RWPE2 (cell line): ENCODE results near the gene SMYD3.

Source experiments
- ATAC-seq: fragments of 200-7000 bp; cut with Tn5 transposase; 3 replicates; pipeline ENCODE4 v1.9.1; 2021; ENCODE audit warnings: low read depth
- DNase-seq: peaks from one replicate; pipeline ENCODE4 v3.0.0-alpha.2; 2020; ENCODE audit warnings: low spot score
- H3K27ac ChIP-seq: fragments of 450-650 bp; 2 replicates; pipeline ENCODE4 v1.5.1; 2017; ENCODE audit warnings: mild to moderate bottlenecking; ENCODE audit not compliant: poor library complexity, severe bottlenecking
- H3K27me3 ChIP-seq: fragments of 250-450 bp; sonication (Bioruptor Pico); 2 replicates; pipeline ENCODE4 v1.5.1; 2021; ENCODE audit warnings: mild to moderate bottlenecking, moderate library complexity; ENCODE audit not compliant: insufficient read depth, poor library complexity, severe bottlenecking
- H3K36me3 ChIP-seq: fragments of 250-450 bp; sonication (Bioruptor Pico); 2 replicates; pipeline ENCODE4 v1.5.1; 2020; ENCODE audit warnings: low read depth, mild to moderate bottlenecking, moderate library complexity
- H3K4me1 ChIP-seq: fragments of 250-450 bp; sonication (Bioruptor Pico); 2 replicates; pipeline ENCODE4 v1.5.1; 2021; ENCODE audit warnings: mild to moderate bottlenecking, moderate library complexity; ENCODE audit not compliant: insufficient read depth, poor library complexity, severe bottlenecking
- H3K4me3 ChIP-seq: fragments of 250-450 bp; sonication (Bioruptor Pico); 2 replicates; pipeline ENCODE4 v1.5.1; 2021; ENCODE audit warnings: mild to moderate bottlenecking, moderate library complexity; ENCODE audit not compliant: severe bottlenecking
- H3K9me3 ChIP-seq: fragments of 250-450 bp; sonication (Bioruptor Pico); 2 replicates; pipeline ENCODE4 v1.5.1; 2021; ENCODE audit warnings: mild to moderate bottlenecking, moderate library complexity; ENCODE audit not compliant: severe bottlenecking
- TF ChIP-seq, protein P1 (sequence below): fragments of 450-650 bp; IDR thresholded peaks from one replicate; pipeline ENCODE4 v1.5.1; 2017; ENCODE audit warnings: mild to moderate bottlenecking, moderate library complexity; ENCODE audit not compliant: poor library complexity, severe bottlenecking

Gene SMYD3

DNA sequence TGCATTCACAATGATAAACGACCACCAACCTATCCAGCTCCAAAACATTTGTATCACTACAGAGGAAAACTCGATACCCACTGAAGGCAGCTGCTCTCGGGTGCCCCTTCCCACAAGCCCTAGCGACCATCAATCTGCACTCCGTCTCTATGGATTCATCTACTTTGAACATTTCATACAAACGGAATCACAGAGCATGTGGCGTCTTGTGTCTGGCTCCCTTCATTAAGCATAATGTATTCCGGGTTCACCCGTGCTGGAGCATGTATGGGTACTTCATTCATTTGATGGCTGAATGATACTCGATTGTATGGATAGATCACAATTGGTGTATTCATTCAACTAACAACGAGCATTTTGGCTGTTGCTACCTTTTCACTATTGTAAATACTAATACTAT is 340.2 kb downstream of the SMYD3 start:
- H3K4me3 ChIP-seq: no peak overlapping the region
- DNase-seq (no peak), ATAC-seq (no peak)
- peaks cover 24% of the 10 kb centered on the region for H3K4me1 ChIP-seq
- peak overlapping the region; percentile 63 for H3K27ac ChIP-seq
- H3K27me3 ChIP-seq: no peaks in the 10 kb centered on the region
- no peaks in the 10 kb centered on the region for H3K9me3 ChIP-seq
- no peaks in the 10 kb centered on the region for H3K36me3 ChIP-seq
- TF ChIP-seq, protein P1, sequence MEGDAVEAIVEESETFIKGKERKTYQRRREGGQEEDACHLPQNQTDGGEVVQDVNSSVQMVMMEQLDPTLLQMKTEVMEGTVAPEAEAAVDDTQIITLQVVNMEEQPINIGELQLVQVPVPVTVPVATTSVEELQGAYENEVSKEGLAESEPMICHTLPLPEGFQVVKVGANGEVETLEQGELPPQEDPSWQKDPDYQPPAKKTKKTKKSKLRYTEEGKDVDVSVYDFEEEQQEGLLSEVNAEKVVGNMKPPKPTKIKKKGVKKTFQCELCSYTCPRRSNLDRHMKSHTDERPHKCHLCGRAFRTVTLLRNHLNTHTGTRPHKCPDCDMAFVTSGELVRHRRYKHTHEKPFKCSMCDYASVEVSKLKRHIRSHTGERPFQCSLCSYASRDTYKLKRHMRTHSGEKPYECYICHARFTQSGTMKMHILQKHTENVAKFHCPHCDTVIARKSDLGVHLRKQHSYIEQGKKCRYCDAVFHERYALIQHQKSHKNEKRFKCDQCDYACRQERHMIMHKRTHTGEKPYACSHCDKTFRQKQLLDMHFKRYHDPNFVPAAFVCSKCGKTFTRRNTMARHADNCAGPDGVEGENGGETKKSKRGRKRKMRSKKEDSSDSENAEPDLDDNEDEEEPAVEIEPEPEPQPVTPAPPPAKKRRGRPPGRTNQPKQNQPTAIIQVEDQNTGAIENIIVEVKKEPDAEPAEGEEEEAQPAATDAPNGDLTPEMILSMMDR: no peak

- no peak overlapping the region for H3K4me3 ChIP-seq
- H3K4me1 ChIP-seq: peaks cover 31% of the 10 kb centered on the region
- TF ChIP-seq, protein P1: no peak
- no peaks in the 10 kb centered on the region for H3K36me3 ChIP-seq
- no peak for DNase-seq
- H3K27ac ChIP-seq: peak overlapping the region; percentile 63
- H3K9me3 ChIP-seq: no peaks in the 10 kb centered on the region
- no peaks in the 10 kb centered on the region for H3K27me3 ChIP-seq
- ATAC-seq: peak; percentile 92
Observed at GRCh38 chr1:246165826-246166709, 341.0 kb downstream of the SMYD3 start.

DNA sequence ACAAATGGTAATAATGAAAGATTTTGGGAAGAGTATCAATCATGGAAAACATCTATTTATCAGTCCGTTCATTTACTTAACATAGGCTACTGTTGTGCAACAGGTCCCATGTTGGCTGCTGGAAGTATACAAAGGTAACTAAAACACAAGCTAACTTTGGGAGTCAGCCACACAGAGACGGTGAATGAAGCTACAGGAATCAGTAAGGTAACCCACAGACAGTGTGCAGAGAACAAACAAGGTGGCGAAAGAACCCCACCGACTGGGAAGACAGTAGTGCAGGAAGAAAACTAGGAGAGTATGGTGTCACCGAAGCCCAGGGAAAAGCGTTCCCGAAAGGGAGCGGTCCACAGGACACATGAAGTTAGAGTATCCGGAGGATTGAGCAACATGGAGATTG is 342.3 kb downstream of the SMYD3 start:
- no peak overlapping the region for H3K4me3 ChIP-seq
- ATAC-seq (no peak), DNase-seq (no peak)
- no peaks in the 10 kb centered on the region for H3K27me3 ChIP-seq
- no peak overlapping the region for H3K27ac ChIP-seq
- TF ChIP-seq, protein P1: no peak
- no peaks in the 10 kb centered on the region for H3K36me3 ChIP-seq
- no peaks in the 10 kb centered on the region for H3K9me3 ChIP-seq
- H3K4me1 ChIP-seq: peaks cover 32% of the 10 kb centered on the region

DNA sequence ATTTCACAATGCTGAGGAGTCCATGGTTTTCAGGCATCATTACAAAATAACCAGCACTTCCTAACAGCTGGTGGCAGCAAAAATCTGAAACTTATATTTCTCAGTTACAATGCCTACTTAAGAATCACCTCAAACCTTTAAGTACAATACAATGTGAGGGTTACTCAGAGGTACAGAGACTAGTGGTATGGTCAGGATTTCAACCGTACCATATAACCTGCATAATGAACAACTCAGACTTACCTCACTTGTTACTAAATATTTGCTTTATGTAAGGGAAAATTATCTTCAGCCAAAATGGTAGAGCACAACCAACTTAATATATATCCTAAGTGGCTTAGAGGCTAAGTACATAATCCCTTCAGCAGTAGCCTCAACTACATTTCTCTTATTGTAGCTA is 344.5 kb downstream of the SMYD3 start:
- no peak overlapping the region for H3K4me3 ChIP-seq
- H3K9me3 ChIP-seq: no peaks in the 10 kb centered on the region
- ATAC-seq (no peak), DNase-seq (no peak)
- H3K27me3 ChIP-seq: no peaks in the 10 kb centered on the region
- TF ChIP-seq, protein P1: no peak
- H3K4me1 ChIP-seq: peaks cover 32% of the 10 kb centered on the region
- no peak overlapping the region for H3K27ac ChIP-seq
- H3K36me3 ChIP-seq: no peaks in the 10 kb centered on the region

DNA sequence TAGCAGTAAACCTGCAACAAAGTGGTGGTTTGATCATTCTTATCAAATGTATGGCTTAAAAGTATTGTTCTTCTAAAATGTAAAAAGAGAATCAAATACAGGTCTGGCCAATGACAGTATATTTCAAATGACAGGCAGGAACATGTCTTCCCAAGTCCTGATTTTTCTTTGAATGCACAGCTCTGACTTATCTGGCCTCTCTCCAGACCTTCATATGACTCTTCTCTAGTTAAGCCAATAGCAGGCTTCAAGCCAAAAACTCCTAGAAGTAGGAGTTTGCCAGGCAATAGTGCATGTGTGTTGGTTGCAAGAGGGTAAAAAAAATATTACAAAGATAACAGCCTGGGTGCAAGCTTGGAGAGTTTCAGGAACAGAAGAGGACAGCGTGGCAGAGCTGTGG is 345.5 kb downstream of the SMYD3 start:
- H3K9me3 ChIP-seq: no peaks in the 10 kb centered on the region
- H3K36me3 ChIP-seq: no peaks in the 10 kb centered on the region
- ATAC-seq: peak; percentile 52
- TF ChIP-seq, protein P1: no peak
- no peak for DNase-seq
- no peaks in the 10 kb centered on the region for H3K27me3 ChIP-seq
- no peak overlapping the region for H3K27ac ChIP-seq
- H3K4me1 ChIP-seq: peaks cover 26% of the 10 kb centered on the region
- no peak overlapping the region for H3K4me3 ChIP-seq
